Suprapubic skin (tissue), 4 donors: ENCODE data around the gene BTBD1.

Source experiments
- EP300 ChIP-seq: sonication (generic); formaldehyde crosslinking; IDR thresholded peaks from one replicate; pipeline ENCODE4 v1.6.1; 2017; ENCODE audit warnings: antibody characterized with exemption
- POLR2AphosphoS5 ChIP-seq, 3 donors: sonication (generic); formaldehyde crosslinking; IDR thresholded peaks; one replicate each; pipeline ENCODE4 v1.6.1; 2017; ENCODE audit warnings: antibody characterized with exemption in 3 of 3
- TF ChIP-seq, protein P1 (sequence below), 2 donors: fragments of 200-600 bp in 1 of 2; fragments of 450-650 bp in 1 of 2; sonication (generic) in 1 of 2; IDR thresholded peaks; one replicate each; pipeline ENCODE4 v1.5.1; 2016 to 2019; ENCODE audit warnings: antibody characterized with exemption in 2 of 2, mild to moderate bottlenecking in 1 of 2, moderate library complexity in 1 of 2

DNA sequence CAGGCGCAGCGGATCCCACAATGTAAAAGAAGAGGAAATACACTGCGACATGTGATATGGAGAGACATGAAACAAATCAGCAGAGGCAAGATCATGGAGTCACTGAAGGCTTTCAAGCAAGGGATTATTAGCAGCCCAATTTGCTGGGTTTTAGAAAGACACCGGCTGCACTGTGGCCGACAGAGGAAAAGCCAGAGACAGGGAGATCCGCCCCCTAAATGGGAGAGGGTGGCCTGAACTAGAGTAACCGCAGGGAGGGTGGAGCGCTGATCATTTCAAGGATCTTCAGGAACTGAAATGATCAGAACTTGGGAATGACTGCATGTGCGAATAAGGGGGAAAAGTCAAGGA lies 55.0 kb downstream of the BTBD1 start:
- TF ChIP-seq EP300 (no peak), POLR2AphosphoS5 (IDR thresholded peaks at IDR 0.05) (no peak)
- TF ChIP-seq, protein P1, sequence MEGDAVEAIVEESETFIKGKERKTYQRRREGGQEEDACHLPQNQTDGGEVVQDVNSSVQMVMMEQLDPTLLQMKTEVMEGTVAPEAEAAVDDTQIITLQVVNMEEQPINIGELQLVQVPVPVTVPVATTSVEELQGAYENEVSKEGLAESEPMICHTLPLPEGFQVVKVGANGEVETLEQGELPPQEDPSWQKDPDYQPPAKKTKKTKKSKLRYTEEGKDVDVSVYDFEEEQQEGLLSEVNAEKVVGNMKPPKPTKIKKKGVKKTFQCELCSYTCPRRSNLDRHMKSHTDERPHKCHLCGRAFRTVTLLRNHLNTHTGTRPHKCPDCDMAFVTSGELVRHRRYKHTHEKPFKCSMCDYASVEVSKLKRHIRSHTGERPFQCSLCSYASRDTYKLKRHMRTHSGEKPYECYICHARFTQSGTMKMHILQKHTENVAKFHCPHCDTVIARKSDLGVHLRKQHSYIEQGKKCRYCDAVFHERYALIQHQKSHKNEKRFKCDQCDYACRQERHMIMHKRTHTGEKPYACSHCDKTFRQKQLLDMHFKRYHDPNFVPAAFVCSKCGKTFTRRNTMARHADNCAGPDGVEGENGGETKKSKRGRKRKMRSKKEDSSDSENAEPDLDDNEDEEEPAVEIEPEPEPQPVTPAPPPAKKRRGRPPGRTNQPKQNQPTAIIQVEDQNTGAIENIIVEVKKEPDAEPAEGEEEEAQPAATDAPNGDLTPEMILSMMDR (IDR thresholded peaks at IDR 0.05) = no peak
